HG03097 (cell line): ENCODE results near the gene PLEKHJ1.
"Not testable (repeated sequence)": the region's sequence is repeated elsewhere in the genome, so short reads cannot be mapped to it uniquely, and the experiment has no call there.

Source experiments
- ATAC-seq: cut with Tn5 transposase; IDR thresholded peaks from one replicate; pipeline ENCODE4 v1.9.1; 2021; ENCODE audit not compliant: unreplicated experiment, low FRiP score

PLEKHJ1 gene

DNA sequence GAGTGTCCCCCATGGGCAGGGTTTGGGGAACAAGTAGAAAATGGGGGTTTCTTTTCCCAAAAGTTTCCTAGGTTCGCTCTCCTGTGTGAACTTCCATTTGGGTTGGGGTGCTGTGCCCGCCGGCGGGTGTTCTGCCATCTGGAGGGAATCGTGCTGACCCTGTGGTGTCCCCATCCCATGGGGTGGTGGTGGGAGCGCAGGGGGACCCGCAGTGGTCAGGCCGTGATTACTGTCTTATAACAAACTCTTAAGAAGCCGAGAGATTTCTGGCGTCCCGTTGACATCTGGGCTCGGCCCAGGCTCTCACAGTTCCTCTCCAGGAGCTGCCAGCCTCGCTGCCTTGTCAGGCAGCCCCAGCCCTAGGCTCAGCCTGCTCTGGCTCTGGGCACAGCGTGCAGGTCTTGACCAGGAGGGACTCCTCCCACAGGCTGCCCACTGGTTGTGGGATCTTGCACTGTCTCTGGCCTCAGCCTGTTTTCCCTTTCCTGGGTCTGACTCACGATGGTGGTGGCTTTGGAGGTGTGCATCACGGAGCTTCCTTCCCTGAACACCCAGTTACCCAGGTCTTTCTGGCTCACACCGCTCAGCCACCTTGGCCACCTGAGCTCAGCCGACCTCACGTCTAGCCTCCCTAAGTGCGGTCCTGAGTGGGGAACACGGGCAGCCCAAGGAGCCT lies 34.5 kb downstream of the PLEKHJ1 start:
- ATAC-seq: no peak

- not testable (repeated sequence) for ATAC-seq
Measured at GRCh38 chr19:2200624-2201294, 35.4 kb downstream of the PLEKHJ1 start.

DNA sequence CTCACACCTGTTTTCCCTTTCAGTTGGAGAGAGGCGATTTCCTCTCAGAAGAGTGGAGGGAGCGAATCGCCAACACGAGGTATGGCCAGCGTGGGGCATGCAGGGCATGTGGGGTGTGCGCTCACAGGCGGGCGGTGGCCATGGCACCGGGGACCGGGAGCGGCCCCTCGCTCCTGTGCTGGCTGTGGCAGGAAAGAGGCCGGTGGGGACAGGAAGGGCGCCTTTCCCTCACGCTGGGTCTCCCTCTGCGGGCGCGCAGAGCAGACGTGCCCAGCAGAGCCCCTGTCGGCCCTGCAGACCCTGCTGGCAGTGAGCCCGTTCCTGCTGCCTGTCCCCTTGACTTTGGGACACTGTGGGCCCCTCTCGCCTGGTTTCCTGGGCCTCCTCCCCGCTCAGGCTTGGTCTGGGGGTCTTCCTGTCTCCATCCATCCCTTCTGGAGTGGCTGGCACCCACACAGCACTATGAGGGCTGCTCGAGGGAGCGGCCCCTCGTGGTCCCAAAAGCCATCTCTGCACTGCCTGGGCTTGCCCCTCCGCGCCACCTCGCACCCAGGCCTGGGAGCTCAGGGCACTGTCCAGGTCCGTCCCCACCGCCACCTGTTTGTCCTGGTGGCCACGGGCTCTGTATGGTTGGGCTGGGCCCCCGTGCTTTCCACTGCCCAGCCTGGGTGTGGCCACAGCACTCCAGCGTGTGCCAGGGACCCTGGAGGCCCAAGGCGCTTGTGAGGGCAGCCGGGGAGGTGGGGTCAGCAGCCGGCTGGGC lies 36.1 kb downstream of the PLEKHJ1 start:
- ATAC-seq: no peak

- ATAC-seq: no peak
Measured at GRCh38 chr19:2199215-2199614, 36.9 kb downstream of the PLEKHJ1 start.

DNA sequence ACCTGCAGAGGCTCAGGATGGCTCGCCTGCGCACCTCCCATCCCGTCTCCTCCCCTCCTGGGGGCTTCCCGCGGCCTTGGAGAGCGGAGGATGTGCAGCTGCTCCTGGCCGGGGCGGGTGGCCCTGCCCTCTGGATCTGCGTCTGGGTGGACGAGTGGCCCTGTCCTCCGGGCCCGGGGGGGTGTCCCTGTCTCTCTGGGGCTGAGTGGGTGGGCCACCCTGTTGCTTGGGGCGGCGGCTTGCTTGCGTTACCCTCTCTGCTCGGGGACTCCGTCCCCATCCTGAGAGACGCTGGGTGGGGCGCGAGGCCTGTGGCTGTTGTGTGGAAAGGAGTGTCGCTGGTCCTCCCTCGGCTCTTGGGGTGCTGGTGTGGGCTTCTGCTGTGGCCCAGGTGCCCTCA lies 37.8 kb downstream of the PLEKHJ1 start:
- ATAC-seq: no peak

- no peak for ATAC-seq
Measured at GRCh38 chr19:2197270-2197669, 38.9 kb downstream of the PLEKHJ1 start.

GRCh38 chr19:2195914-2196313 lies 40.2 kb downstream of the PLEKHJ1 start:
- ATAC-seq: no peak

DNA sequence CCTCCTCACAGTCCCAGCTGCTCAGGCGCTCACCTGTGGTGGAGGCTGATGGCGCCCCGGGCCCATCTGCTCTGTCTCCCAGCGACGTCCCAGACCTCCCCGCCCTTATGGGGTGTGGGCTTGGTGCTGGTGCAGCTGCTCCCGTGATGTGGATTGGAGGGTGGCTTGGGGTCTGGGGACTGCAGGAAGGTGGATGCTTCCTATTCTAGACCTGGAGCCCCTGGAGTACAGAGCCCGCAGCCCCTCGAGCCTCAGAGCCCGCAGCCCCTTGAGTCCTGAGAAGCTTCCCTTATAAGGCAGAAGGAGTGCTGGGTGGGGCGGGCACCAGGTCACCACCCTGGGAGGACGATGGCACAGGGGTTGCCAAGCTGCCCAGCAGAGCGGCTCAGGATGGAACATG lies 40.8 kb downstream of the PLEKHJ1 start:
- no peak for ATAC-seq

DNA sequence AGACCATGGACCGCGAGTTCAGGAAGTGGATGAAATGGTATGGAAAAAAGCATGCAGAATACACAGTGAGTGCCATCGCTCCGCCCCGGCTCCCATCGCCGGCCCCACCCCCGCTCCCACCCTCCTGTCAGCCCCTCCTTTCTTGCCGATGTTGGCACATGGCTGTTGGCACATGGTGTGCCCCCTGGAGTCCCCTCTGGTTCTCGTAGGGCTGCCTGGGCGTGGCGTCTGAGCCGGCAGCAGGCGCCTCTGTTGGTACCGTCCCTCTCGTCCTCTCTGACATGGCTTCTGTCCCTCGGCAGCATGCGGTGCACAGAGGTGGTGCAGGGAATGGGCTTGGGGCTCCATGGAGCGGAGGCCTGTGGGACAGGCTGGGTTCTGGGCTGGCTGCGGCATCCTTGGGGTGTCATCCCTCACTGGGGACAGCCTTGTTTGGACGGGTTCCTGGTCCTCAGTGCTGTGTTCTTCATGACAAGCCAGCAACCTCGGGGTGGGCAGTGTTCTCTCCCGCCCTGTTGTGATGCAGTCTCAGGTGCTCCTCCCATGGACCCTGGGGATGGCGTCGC lies 41.5 kb downstream of the PLEKHJ1 start:
- no peak for ATAC-seq

DNA sequence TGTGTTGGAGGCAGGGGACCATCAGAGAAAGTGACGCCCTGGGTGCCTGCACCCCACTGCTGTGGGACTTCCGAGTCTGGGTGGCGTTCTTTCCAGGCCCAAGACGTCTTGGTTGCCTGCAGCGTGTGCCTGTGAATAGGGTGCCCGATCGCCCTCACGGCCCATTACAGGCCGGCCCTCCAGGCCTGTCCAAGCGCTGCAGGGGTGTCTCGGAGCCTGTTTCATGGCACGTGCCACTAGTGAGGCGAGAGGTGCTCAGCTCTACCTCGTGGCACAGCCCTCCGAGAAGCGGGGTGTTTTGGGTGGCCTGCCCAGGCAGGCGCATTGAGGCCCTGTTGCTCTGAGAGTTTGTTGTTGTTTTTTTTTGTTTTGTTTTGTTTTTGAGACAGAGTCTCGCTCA lies 42.3 kb downstream of the PLEKHJ1 start:
- ATAC-seq: no peak

GRCh38 chr19:2192862-2193261 lies 43.3 kb downstream of the PLEKHJ1 start:
- ATAC-seq: no peak

- no peak for ATAC-seq
Measured at GRCh38 chr19:2191456-2192310, 44.4 kb downstream of the PLEKHJ1 start.

DNA sequence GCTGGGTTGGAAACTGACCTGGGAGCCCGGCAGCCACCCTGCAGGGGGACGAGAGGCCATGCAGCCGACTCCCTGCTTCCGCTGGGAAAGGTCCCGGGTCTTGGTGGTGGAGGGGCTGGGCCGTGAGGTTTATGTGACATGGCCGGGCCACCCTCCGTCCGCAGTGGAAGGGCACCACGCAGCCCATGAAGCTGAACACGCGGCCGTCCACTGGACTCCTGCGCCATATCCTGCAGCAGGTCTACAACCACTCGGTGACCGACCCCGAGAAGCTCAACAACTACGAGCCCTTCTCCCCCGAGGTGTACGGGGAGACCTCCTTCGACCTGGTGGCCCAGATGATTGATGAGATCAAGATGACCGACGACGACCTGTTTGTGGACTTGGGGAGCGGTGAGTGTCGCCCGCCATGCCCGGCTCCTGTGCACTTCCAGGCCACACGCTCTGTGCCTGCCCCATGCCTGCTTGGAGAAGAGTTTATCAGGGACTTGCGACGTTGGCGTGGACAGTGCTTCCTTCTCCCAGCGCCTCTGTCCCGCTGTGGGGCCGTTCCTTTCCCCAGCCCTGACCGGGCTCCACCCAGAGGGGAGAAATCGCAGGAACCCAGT lies 45.2 kb downstream of the PLEKHJ1 start:
- no peak for ATAC-seq

- ATAC-seq: no peak
Measured at GRCh38 chr19:2189880-2190279, 46.2 kb downstream of the PLEKHJ1 start.

GRCh38 chr19:2188708-2189385 lies 47.3 kb downstream of the PLEKHJ1 start:
- no peak for ATAC-seq

GRCh38 chr19:2187159-2187558 lies 49.0 kb downstream of the PLEKHJ1 start:
- no peak for ATAC-seq

- no peak for ATAC-seq
Measured at GRCh38 chr19:2186071-2186846, 49.9 kb downstream of the PLEKHJ1 start.

DNA sequence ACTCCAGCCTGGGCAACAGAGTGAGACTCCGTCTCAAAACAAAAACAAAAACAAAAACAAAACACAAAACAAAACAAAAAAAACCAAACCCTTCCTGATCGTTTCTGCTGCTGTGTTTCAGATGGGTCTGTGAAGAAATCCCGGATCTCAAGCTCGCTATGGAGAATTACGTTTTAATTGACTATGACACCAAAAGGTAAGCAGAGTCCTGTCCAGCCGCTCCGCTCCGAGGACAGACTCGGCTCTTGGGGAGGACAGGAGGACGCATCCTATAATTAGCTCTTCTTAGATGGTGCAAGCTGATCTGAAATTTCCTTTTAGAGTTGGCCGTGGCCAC lies 50.4 kb downstream of the PLEKHJ1 start:
- ATAC-seq: no peak

DNA sequence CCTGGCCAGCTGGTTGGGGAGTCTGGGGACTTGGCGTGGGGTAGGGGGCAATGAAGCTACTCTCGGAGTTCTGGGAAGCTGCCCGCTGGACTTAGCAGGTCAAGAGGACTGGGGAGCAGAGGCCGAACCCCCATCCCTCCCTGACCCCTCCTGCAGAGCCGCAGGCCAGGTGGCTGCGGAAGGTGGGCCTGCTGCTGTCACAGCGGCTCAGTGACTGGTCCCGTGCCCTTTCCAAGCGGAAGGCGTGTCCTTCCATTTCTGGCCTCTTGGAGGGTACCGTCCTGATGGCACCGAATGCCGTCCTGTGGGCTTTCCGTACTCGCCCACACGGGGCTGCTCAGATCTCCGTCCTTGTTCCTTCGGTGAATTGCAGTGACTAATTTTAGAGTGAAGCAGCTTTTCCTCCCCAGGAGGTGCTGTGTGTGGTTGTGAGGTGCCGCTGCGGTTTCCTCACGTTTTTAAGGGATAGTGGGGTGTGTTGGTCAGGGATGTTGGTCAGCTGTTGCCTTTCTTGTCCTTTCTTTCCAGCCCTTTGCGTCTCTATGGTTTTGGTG lies 51.6 kb downstream of the PLEKHJ1 start:
- no peak for ATAC-seq
